ENCODE data around the gene CSGALNACT2.

Gene CSGALNACT2

DNA sequence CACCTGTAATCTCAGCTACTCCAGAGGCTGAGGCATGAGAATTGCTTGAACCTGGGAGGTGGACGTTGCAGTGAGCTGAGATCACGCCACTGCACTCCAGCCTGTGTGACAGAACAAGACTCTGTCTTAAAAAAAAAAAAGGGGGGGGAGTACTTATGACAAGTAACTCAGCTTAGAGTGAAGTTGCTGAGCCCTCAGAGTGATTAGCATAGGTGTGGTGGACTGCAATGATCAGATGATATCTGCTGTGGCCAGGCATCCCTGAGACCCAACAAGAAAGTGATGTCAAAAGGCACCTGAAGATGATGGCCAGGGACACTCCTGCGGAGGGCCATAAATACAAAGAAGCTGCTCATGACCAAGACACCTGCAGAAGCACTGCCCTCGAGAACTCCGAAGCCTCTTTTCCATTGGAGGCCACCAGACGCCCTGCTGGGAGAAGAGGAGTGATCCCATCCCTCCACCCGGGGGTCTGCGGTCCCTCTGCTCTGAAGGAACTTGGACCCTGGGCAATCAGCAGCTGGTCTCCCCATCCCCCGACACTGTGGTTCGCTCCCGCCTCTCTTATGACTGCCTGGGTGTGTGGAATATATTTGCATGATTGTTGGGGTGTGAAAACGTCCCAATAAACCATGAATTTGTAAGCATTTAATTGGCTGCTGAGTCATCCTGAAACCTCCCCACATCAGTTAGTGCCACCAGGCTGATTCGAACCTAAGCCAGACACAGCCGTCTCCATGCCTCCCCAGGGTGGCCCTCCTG lies 82.6 kb downstream of the CSGALNACT2 start:
- H3K27me3 Mint-ChIP-seq: no peaks in the 10 kb centered on the region
- no peak overlapping the region for H3K27ac Mint-ChIP-seq
- H3K36me3 Mint-ChIP-seq: no peaks in the 10 kb centered on the region
- no peaks in the 10 kb centered on the region for H3K9me3 Mint-ChIP-seq (ENCODE audit: low read depth)
- H3K4me3 Mint-ChIP-seq: no peak overlapping the region
- H3K4me1 Mint-ChIP-seq (ENCODE audit: low read depth): peaks cover 9% of the 10 kb centered on the region

DNA sequence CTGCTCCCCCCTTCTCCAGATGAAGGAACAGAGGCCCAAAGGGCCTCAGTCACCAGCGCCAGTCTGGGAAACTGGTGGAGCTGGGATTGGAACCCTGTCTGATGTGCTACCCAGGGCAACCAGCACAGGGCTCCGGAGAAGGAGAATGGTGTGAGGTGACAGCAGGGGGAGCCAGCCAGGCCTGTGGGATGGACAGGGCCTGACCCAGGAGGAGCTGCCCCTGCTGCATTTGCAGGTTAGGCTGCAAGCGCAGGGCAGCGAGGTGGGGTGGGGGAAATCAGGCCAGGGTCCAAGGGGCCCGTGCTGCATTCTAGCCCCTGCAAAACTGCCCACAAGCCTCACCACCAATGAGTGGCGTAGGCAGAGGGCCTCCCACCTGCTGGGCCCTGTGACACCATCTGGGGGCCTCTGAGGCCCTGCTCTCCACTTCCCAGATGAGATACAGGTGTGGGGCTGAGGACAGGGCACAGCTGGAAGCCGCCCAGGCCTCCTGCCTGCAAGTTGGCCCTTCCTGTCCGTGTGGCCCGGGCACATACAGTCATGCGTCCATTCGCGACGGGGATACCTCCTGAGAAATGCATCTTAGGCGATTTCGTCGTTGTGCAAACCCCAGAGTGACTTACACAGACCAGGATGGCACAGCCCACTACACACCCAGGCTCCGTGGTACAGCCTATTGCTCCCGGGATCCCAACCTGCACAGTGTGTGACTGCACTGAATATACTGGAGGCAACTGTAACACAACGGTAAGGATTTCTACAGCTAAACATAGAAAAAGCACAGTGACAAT lies 83.4 kb downstream of the CSGALNACT2 start:
- Mint-ChIP-seq H3K9me3 (ENCODE audit: low read depth) (no peaks in the 10 kb centered on the region), H3K27ac (no peak overlapping the region), H3K4me3 (no peak overlapping the region), H3K4me1 (ENCODE audit: low read depth) (peaks cover 12% of the 10 kb centered on the region), H3K27me3 (no peaks in the 10 kb centered on the region), H3K36me3 (no peaks in the 10 kb centered on the region)

DNA sequence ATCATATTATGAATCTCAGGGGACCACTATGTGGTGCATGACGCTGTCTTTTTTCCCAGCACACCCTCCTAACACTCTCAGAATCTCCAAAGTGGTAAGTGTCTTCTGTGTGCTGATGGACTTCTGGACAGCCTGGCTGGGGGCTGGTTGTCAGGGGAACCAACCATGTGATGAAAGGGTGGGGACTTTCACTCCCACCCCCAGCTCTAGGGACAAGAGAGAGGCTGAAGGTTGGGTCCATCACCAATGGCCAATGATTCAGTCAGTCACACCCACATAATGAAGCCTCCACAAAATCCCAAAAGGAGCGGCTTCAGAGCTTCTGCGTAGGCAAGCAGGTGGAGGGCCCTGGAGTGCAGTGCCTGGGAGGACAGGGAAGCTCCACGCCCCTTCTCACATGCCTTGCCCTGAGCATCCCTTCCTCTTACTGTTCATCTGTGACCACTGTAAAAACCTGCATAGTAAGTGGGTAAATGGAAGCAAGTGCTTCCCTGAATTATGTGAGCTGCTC lies 84.0 kb downstream of the CSGALNACT2 start:
- Mint-ChIP-seq H3K36me3 (no peaks in the 10 kb centered on the region), H3K27ac (no peak overlapping the region), H3K4me1 (ENCODE audit: low read depth) (peaks cover 15% of the 10 kb centered on the region), H3K9me3 (ENCODE audit: low read depth) (no peaks in the 10 kb centered on the region), H3K4me3 (no peak overlapping the region), H3K27me3 (no peaks in the 10 kb centered on the region)

DNA sequence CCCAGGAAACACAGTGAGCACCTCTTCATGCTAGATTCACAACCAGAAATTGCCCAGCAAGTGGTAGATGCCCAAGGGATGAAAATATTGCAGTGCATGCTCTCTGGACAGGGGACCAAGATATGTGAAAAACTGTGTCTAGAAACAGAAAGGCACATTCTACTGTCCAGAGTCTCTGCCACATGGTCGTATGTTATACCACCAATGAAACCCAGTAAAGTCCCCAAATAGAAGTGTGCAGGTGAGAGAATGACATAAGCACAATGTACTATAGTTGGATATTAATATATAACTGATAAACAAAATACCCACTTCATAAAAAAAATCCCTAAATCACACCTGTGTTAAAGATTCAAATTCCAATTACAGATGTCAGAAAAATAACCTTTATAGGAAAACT lies 84.8 kb downstream of the CSGALNACT2 start:
- Mint-ChIP-seq H3K27me3 (no peaks in the 10 kb centered on the region), H3K9me3 (ENCODE audit: low read depth) (no peaks in the 10 kb centered on the region), H3K4me1 (ENCODE audit: low read depth) (peaks cover 19% of the 10 kb centered on the region), H3K4me3 (no peak overlapping the region), H3K36me3 (no peaks in the 10 kb centered on the region), H3K27ac (no peak overlapping the region)

- no peaks in the 10 kb centered on the region for H3K36me3 Mint-ChIP-seq
- peaks cover 2% of the 10 kb centered on the region for H3K27me3 Mint-ChIP-seq
- H3K4me3 Mint-ChIP-seq: no peak overlapping the region
- peaks cover 30% of the 10 kb centered on the region for H3K4me1 Mint-ChIP-seq (ENCODE audit: low read depth)
- no peaks in the 10 kb centered on the region for H3K9me3 Mint-ChIP-seq (ENCODE audit: low read depth)
- no peak overlapping the region for H3K27ac Mint-ChIP-seq
Observed at GRCh38 chr10:43224321-43224720, 86.1 kb downstream of the CSGALNACT2 start.

DNA sequence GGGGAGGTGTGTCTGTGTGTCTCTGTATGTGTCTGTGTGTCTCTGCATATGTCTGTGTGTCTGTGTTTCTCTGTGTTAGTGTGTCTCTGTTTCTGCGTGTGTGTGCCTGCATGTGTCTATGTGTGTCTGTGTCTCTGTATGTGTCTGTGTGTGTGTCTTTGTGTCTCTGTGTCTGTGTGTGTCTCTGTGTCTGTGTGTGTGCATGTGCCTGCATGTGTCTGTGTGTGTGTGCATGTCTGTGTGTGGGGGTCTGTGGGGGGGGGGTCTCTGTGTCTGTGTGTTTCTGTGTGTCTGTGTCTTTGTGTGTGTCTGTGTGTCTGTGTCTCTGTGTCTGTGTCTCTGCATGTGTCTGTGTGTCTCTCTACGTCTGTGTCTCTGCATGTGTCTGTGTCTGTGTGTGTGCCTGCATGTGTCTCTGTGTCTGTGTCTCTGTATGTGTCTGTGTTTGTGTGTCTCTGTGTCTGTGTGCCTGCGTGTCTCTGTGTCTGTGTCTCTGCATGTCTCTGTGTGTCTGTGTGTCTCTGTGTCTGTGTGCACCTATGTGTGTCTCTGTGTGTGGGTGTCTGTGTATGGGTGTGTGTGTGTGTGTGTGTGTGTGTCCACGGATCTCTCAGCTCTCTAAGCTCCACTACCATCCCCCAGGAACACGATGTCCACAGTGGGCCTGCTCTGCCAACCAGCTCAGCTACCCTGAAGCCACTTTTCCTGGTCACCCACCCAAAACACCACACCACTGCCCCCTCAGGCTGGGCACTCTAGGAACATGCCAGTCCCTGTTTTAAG lies 87.0 kb downstream of the CSGALNACT2 start:
- Mint-ChIP-seq H3K27ac (no peak overlapping the region), H3K27me3 (peaks cover 2% of the 10 kb centered on the region), H3K36me3 (no peaks in the 10 kb centered on the region), H3K4me3 (peak overlapping the region; percentile 52), H3K4me1 (ENCODE audit: low read depth) (peaks cover 30% of the 10 kb centered on the region), H3K9me3 (ENCODE audit: low read depth) (no peaks in the 10 kb centered on the region)

- peak overlapping the region; percentile 52 for H3K4me3 Mint-ChIP-seq
- no peak overlapping the region for H3K27ac Mint-ChIP-seq
- H3K36me3 Mint-ChIP-seq: no peaks in the 10 kb centered on the region
- peaks cover 32% of the 10 kb centered on the region for H3K4me1 Mint-ChIP-seq (ENCODE audit: low read depth)
- no peaks in the 10 kb centered on the region for H3K9me3 Mint-ChIP-seq (ENCODE audit: low read depth)
- peaks cover 2% of the 10 kb centered on the region for H3K27me3 Mint-ChIP-seq
Observed at GRCh38 chr10:43225787-43226153, 87.5 kb downstream of the CSGALNACT2 start.

GRCh38 chr10:43226441-43226840 lies 88.2 kb downstream of the CSGALNACT2 start:
- H3K27ac Mint-ChIP-seq: no peak overlapping the region
- no peaks in the 10 kb centered on the region for H3K36me3 Mint-ChIP-seq
- peaks cover 2% of the 10 kb centered on the region for H3K27me3 Mint-ChIP-seq
- peaks cover 39% of the 10 kb centered on the region for H3K4me1 Mint-ChIP-seq (ENCODE audit: low read depth)
- no peak overlapping the region for H3K4me3 Mint-ChIP-seq
- H3K9me3 Mint-ChIP-seq (ENCODE audit: low read depth): no peaks in the 10 kb centered on the region

DNA sequence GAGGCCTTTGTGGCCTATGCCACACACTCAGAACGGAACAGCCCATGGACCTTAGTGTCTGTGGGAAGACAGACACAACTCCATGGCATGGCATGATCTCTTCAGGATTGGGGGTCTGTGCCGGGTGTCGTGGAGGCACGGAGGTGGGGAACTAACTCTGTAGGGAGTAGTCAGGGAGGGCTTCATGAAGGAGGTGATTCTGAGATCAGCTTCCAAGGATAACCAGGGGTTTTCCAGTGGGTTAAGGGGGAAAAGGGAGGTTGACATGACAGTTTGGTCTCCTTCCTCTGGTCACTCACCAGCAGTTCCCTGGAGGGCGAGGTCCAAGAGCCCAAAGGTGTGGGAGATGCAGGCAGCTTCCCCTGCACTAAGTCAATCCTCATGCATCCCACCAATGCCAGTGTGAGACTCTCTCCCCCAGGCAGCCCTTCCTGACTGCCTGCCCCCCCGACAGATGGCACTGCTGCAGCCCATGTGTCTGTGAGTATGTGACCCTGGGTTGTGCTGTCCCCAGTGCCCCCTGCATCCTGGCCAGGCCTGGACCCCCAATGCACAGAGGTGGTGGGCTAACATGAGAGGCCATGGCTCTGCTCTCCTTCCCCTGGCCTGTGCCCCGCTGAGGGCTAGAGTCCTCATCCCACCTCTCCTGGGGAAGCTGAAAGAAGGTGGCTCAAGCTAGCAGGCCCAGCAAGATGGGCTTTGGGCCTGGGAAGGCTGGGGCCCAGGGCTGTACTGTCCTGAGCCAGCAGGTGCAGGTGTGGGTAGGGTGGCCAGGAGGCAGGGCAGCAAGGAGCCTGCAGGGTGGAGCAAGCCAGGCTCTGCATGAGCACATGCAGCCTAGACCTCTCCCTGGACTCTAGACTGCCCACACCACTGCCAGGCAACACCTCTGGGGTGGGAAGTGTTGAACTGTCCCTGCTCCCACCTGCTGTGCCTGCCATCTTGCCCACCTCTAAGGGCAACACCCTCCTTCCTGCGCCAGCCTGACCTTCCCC lies 88.9 kb downstream of the CSGALNACT2 start:
- Mint-ChIP-seq H3K27me3 (peaks cover 2% of the 10 kb centered on the region), H3K4me3 (peak overlapping the region; percentile 30), H3K9me3 (ENCODE audit: low read depth) (no peaks in the 10 kb centered on the region), H3K36me3 (no peaks in the 10 kb centered on the region), H3K27ac (no peak overlapping the region), H3K4me1 (ENCODE audit: low read depth) (peaks cover 45% of the 10 kb centered on the region)

GRCh38 chr10:43227911-43228782 lies 89.9 kb downstream of the CSGALNACT2 start:
- Mint-ChIP-seq H3K4me1 (ENCODE audit: low read depth) (peaks cover 46% of the 10 kb centered on the region), H3K27me3 (peaks cover 2% of the 10 kb centered on the region), H3K9me3 (ENCODE audit: low read depth) (no peaks in the 10 kb centered on the region), H3K27ac (no peak overlapping the region), H3K36me3 (no peaks in the 10 kb centered on the region), H3K4me3 (peak overlapping the region; percentile 82)

DNA sequence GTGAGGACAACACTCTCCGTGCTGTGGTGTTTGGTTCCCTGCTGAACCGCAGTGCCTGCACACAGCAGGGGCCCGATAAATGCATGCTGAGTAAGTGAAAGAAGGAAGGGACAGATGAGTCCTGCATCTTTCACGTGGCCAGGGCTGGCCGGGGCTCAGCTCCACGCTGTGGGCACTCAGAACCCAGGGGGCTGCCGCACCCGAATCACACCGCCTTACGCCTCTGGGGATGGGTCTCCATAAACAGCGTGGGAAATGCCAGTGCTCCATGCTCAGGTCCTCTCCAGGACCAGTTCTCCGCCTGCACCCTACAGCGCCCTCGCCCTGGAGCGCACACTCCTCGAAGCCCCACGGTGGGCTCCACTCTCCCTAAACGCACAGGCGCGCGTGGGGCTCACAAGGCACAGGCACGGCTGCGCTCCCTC lies 90.5 kb downstream of the CSGALNACT2 start:
- peak overlapping the region; percentile 77 for H3K27ac Mint-ChIP-seq
- no peaks in the 10 kb centered on the region for H3K36me3 Mint-ChIP-seq
- H3K27me3 Mint-ChIP-seq: peaks cover 2% of the 10 kb centered on the region
- no peaks in the 10 kb centered on the region for H3K9me3 Mint-ChIP-seq (ENCODE audit: low read depth)
- H3K4me1 Mint-ChIP-seq (ENCODE audit: low read depth): peaks cover 46% of the 10 kb centered on the region
- H3K4me3 Mint-ChIP-seq: peak overlapping the region; percentile 82

GRCh38 chr10:43229208-43230061 lies 91.2 kb downstream of the CSGALNACT2 start:
- Mint-ChIP-seq H3K9me3 (ENCODE audit: low read depth) (no peaks in the 10 kb centered on the region), H3K4me1 (ENCODE audit: low read depth) (peaks cover 46% of the 10 kb centered on the region), H3K27ac (peak overlapping the region; percentile 77), H3K36me3 (no peaks in the 10 kb centered on the region), H3K4me3 (peak overlapping the region; percentile 82), H3K27me3 (peaks cover 2% of the 10 kb centered on the region)

Measured in activated naive CD8-positive, alpha-beta T cell (primary cell).